GM21576 (cell line): ENCODE data around the gene CDHR3.
A peak's percentile ranks its signal among the peaks of the same experiment; 100 is the strongest.

Experiments used
- ATAC-seq: cut with Tn5 transposase; IDR thresholded peaks from one replicate; pipeline ENCODE4 v1.9.1; 2021; ENCODE audit warnings: mild to moderate bottlenecking, moderate library complexity; ENCODE audit not compliant: unreplicated experiment

CDHR3 gene

DNA sequence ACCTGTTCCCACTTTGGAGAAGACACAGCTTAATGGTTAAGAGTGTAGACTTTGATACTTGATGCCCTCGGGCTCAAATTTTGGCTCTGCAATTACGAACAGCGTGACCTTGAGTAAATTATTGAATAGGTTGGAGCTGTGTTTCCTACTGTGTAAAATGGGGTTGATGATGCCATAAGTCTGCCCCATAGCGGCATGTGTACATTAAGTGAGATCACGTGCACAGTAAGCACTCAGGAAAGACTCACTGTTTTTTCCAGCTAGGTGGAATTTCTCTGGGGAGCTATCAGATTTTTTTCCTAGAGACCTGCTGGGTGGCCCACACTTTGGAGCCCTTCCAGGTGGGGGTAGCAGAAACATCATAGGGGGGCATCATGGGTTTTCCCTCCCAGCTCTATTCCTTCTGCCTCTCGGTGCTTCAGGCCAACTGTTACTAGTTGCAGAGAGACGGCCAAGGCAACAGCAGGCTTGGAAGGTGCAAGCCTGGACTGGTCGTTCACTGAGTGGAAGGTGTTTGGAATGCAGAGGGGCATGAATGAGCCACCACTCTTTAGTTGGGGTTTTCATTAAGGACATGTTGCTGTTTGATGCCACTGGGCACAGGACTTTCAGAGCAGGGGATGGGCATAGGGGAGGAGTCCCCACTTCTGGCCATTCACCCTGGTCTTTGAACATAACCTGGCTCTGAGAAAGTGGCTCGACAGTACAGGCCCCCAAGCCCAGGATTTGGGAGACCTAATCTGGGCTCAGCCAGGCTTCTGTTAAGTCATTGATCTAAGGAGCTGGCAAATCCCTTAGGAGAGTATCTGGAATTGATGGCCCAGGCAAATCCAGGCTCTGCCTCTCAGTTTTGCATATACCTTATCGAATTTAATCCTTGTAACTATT, 85.0 kb downstream of the CDHR3 start:
- ATAC-seq: no peak

DNA sequence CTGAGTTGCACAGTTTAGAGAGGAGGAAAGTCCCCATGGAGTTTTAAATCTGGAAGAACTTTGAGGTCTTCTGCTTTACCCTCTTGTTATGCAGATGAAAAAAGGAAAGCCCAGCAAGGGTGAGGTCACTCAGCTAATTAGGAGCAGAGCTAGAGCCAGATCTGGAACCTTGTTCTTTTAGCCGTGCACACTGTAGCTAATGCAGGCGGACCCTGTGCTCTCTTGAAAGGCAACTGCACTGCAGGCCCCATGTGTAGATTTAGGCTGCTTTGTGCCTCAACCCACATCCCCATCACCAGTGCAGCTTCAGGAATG, 85.6 kb downstream of the CDHR3 start:
- ATAC-seq: no peak

DNA sequence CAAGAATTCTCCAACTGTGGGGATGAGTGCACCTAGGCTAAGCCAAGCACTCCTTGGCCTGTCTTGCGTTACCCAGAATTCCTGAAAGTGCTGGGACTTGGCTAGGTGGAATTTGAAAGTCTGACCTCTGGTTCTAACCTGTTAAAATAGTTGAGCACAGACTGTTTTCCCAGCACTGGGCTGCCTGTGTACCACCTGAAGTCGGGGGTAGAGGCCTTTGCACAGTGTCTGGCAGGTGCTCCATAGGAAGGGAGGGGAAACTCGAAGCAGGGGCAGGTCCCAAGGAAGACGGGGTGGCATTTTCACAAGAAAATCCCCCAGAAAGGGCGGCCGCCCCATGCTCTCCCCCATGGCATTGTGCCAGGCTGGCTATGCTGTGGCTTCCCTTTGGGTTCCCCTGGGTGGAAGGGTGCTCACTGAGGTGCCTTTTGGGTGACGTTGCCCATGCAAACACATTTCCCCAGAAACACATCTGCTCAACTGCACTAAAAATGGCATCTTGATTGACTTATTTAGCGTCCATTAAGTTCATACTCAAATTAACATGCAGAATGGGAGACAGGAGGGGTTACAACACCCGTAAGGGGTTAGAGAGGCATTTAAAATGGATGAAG, 86.2 kb downstream of the CDHR3 start:
- ATAC-seq: no peak

DNA sequence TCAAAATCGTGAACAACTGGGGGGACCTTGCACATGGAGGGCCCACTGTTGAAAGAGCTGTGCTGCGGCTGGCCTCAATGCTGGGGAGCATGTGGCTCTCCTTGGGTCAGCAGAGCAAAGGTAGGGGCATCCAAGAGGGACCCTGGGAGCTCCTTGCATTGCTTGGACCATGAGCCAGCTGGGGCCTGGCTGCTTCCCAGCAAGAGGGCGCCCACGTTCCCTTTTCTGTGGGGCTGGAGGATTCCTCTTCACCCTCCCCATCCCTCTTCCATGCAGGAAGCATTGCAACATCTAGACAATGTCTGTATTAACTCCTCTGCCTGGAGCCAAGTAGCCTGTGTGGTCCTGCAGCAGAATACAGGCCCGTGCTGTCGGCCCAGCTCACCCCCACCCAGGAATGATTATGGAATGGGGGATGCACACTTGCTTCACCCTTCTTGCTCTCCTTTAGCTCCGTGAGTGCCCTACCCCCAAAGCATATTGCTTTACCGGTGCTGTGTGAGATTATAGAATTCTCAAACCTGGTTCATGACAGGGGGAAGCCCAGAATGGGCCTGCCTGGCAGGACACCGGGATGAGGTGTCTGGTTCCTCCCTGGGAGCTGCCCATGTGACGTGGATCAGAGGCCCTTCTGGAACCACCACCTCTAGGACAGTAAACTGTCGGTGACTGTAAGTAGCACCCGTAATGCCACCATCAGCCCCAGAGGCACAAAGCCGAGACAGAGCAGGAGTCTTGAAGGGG, 87.1 kb downstream of the CDHR3 start:
- ATAC-seq: no peak

DNA sequence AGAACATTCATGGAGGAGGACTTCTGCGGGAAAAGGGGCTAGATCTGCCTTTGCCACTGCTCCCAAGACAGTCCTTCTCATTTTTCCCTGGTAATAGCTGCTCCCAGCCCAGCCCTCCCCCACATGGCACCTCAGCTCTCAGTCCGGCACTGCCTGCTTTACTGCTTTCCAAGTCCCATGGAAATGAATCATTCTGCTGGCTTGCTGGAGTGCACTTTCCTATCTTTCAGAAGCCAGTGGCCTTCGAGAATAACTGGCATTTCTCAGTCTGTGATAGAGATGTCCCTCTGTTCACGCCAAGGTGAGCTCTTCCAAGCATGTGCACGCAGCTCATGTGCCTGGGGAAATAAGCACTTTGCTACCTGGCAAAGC, 87.7 kb downstream of the CDHR3 start:
- no peak for ATAC-seq

DNA sequence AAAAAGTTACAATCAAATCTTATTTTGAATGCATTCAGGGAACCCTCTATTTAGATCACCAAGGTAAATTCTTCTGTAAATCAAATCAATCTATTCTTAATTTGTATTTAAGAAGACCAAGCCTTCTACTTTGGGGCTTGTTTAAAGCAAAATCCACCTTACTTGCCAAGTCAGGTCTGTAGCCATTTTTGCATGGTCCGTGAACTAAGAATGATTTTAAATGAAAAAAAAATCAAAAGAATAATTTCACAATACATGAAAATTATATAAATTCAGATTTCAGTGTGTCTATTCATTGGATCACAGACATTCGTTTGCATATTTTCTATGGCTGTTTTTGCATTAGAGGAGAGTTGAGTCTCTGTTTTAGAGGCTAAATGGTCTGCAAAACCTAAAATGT, 89.6 kb downstream of the CDHR3 start:
- ATAC-seq: no peak

DNA sequence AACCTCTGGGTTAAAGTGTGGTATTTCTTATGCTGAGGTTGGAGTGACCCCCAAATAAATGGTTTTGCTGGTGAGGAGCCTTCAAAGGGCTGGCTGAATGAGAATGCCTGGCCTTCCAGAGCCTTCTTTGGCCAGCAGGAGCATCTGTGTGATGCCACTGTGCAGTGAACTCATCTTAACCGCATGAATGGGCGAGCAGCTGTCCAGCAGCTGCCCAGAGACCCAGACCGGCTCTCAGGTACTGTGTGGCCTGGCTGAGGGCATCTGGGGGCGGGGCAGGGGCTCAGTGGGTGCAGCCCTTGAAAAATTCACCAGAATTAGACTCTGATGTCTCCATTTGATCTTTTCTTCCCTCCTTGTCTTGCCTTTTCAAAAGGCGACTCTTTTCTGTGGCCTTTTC, 90.0 kb downstream of the CDHR3 start:
- ATAC-seq: no peak

DNA sequence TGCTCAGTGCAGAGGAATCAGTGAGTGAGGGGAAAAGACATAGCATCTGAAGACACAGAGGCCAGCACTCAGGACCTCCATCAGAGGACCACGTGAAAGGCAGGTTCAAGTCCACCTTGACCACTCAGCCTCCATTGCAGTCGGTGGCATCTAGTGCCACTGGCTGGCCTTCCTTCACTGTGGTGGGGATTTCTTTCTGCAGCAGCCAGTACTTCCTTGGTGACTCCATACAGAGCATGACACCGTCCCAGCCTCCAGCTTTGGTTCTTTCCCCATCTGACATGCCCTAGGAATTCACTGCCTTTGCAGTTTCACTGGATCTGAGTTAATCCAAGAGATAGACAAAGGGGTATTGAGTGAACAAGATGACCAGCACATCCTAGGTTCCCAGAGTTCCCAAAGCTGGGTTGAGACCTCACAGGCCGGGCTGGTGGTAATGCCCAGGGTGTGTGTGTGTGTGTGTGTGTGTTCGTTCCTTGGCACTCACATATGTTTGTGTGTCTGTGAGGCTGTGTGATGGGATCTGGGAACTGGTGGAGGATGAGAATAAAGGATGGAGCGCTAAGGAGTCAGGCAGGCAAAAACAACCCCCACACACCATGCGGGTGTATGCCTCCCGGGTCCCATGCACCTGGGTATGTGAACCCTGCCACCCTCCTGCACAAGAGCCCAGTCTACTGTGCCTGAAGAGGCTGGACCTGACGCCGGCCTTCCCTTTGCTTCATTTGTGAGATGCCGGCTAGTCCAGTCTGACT, 91.3 kb downstream of the CDHR3 start:
- ATAC-seq: no peak

DNA sequence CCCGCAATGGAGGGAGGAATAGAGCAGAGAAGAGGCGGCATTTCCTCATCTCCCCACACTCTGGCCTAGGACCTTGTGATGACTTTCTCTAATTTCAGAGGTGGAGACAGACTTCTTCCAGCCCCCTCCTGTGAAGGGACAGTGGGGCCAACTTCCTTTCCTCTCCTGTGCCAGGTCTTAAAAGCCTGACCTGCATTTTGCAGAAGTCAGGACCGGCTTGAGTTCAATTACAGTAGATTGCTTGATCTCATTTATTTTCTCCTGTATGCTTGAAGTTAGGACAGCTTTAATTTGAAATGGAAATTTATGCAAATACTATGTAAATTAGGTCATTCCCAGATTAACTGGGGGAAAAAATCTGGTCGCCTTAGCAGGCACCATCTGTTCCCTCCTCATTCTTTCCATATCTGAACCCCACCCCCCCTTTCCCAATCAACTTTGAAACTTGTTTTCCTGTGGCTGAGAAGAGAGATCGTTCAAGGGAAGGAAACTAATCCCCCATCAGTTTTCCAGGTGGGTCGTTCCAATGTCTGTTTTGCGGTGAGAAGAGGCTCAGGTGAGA, 92.0 kb downstream of the CDHR3 start:
- no peak for ATAC-seq

DNA sequence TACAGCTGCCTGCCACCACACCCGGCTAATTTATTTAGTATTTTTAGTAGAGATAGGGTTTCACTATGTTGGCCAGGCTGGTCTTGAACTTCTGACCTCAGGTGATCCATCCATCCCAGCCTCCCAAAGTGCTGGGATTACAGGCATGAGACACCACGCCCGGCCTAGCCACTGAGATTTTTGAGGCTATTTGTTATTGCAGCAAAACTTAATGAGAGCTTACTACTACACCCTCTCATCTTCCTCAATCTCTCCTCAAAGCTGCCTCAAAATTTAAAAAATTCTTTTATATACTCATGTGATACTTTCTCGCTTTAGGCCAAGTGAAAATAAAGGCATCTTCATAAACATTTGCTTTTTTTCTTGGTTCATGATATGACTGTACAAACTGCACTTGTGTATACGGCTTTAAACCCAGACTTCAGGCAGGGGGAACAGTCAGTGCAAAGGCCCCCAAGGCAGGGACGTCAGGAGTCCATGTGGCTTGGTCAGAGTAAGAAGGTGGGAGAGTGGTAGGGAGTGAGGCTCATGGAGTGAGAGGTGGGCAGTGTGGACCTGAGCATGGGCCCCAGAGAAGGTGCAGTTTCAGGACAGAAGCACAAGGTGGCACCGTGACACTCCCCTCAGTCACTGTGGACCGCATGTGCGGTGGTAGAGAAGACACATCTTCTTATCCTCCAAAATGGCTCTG, 93.6 kb downstream of the CDHR3 start:
- peak; percentile 37 for ATAC-seq

DNA sequence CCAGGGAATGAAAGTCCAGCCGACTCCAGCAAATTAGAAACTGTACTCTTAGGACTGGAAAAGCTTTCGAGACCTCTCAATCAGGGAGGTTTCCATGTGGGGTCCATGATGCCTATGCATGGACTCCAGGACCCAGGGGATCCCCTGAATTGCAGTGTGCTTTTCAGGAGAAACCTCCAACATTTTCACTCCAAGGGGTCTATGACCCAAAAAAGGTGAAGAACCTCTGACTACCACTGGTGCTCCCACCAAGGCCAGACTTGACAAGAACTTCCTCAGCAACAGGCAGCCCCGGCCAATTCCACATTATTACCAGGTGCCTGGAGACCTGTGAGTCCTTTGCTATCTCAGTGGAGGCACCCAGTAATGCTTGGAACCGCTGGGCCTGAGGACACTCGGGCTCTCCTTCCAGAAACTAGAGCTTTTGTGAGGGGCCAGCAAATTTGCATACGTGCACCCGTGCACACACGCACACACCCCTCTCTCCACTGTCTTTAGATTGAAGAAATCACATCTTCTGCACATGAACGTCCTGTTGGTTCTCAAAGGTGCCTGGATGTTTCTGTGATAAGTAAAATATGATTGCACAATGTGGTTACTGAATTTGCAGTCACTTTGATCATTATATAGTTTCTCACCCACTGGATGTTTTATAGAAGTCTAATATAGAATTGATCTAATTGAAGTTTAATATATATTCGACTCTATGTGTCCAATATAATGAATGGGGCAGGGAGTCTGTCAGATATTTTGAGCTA, 94.3 kb downstream of the CDHR3 start:
- no peak for ATAC-seq

DNA sequence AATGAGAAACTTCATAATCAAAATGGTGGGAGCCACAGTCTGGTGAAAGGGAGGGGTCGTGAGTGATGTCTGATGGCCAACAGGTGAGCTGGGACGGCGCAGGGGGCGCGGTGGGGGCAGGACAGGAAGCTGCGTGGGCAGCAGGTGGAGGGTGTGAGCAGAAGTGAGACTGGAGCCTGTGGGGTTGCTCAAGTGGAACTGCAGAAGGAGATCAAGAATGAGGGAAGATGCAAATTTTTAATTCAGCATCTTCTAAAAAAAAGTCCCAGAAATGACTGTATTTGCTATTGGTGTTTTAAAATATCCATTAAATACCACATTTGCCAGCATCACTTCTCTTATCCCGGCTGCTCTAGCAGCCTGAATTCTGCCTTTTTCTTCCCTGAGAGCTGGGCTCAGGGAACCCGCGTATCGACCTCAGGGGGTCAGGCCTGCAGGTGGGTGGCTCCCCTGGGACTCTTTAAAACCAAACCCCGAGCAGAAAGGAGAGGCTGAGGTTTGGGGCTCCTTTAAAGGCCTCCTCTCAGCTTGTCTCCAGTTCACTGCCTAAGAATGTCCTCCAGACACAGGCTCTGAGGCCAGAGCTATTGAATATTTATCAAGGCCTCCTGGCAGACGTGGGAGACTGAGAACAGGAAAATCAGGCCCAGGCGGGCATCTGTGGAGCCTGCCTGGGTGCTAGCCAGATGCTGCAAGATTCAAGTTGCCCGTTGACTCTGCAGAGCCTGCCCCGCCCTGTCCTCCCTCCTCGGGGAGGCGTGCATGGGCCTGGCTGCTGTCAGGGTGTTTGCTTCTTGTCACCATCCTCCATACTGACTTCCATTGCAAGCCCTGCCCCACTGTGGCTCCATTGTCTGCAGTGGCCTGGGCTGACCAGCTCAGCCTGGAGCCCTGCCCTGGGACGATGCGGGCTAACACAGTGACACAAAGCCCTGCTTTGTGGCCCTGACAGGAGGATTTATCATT, 95.2 kb downstream of the CDHR3 start:
- ATAC-seq: peak; percentile 57

DNA sequence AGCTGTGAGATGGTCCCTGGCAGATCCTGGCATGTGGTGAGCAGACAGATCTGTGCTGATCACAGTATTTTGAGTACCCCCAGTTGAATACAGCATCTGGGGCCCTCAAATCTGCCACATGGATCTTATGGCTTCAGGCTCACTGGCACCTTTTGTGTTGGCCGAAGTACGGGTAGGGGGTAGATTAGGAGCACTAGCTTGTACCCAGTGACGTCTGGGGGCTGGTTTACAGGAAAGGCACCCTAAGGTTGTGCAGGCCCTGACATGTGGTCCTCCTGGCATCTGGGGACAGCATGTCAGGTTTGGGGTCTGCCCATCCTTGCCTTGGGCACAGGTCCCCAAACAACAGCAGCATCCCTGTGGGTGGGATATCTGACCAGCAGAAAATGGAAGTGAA, 95.9 kb downstream of the CDHR3 start:
- no peak for ATAC-seq

DNA sequence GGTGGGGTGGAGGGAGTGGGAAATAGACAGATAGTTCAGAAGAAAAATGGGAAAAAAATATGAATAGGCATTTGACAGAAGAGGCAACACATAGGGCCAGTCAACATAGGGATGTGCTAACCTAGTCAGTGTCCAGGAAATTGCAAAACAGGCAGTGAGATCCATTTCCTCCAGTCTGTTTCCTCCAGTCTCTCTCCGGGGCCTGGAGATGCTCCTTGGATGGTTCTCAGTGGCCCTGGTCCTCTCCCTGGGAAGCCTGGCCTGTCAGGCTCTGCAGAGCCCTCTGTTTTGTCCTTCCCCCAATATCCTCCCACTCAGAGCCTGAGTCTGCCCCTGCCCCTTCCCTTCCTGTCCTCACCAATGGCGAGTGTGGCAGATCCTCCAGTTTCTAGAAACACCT, 96.5 kb downstream of the CDHR3 start:
- ATAC-seq: no peak

DNA sequence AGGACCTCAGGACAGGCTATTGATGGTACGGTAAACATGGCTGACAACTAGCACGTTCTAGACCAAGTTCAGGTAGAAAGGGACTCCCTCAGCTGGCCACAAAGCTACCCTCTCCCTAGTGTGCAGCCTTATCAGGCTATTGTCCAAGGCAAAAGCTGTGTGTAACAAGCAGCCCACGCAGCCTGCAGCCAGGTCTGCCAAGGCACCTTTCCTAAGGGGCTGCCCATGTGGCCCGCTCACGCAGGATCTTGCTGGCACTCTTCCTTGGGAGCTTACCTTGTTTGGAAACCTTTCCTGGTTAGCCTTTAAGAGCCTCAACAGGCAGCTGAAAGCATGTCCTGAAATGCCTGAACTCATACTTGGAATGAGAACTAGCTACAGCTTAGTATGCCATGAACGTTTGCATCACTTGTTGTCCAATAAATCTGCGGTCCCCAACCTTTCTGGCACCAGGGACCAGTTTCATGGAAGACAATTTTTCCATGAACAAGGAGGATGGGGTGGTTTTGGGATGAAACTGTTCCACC, 97.4 kb downstream of the CDHR3 start:
- no peak for ATAC-seq

DNA sequence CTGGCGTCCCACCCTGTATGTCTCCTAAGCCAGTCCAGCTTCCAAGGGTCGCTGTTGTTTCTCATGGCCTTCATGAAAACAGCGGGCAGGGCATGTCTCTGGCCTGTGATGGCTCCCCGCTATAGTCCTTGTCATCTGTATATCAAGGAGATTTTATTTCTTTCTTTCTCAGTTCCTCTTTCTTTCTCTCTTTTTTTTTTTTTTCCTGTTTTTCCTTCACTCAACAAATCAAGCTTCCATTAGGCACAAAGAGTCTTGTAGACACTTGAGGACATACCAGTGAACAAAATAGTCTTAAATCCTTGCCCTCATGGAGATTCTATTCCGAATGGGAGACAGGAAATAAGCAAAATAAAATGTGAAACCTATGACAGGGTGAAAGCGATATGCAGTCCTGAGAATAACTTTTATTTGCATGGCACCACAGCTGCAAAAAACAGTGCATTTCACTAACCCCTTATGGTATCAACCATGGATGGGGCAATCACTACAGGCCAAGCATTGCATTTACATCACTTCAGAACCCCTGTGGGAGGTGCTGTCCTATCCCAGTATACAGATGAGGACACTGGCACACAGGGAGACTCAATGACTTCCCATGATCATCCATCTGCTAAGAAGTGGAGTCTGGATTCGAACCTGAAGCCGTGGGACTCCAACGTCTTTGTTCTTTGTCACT, 98.4 kb downstream of the CDHR3 start:
- ATAC-seq: peak; percentile 25

DNA sequence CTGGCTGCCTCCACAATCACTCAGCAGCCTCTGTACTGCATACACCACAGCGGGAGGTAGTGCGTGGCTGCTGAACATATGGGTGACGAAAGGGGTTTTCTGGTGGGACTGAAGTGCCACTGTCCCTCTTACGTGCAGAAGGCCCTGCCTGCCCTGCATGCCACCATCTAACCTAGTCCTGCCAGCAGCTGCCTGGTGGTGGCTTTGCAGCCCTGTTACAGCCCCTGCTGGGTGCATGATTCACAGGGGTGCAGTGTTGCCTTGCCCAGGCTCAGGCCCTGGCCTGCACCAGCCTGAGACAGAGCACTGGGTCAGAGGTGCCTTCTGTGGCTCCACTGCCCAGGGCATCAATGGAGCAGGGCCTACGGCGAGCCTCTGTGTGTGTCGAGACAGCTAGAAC, 98.9 kb downstream of the CDHR3 start:
- ATAC-seq: no peak

DNA sequence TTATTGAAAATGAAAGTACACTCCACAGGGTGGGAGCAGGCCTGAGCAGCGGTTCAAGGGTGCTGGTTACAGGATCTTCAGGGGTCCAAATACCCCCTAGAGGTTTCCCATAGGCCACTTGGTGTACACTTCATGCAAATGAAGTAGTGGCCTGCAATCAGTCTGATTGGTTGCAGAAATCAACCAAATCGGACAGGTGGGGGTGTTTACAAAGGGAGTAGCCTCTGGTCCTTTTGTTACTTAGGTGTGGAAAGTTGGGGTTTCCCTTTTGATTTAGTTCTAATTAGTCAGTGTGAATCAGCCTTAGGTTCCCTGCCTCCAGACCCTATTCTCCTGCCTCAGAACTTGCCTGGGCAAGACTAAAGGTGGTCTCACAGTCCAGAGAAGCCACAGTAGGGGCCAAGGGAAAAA, 99.5 kb downstream of the CDHR3 start:
- ATAC-seq: no peak
